HL-60/S4 treated with retinoic acid at 250 ng/mL for 4 days and 3 days (cell line): ENCODE results near the gene SDR42E1.

ENCODE experiments used
- in situ Hi-C: fragments of 300-500 bp; cut with MboI; formaldehyde crosslinking; loops from 2 replicates; pipeline ENCODE4 v1.7.0; 2022; ENCODE audit warnings: low sequenced_read_pairs

Gene SDR42E1

GRCh38 chr16:81945665-81946064 lies 65.6 kb downstream of the SDR42E1 start:
- in situ Hi-C loops = no loop called here

- in situ Hi-C loops = no loop called here
Observed at GRCh38 chr16:81942007-81942601, 69.2 kb downstream of the SDR42E1 start.

GRCh38 chr16:81940781-81941560 lies 70.3 kb downstream of the SDR42E1 start:
- in situ Hi-C loops = no loop called here

- in situ Hi-C loops = no loop called here
Observed at GRCh38 chr16:81939164-81940056, 71.9 kb downstream of the SDR42E1 start.
